ENCODE data around the gene NT5DC4. TPM values are rescaled to one million over a fixed set of nuclear protein-coding genes. Genes with fewer than 3 reads are reported as not detected.
A peak's percentile ranks its signal among the peaks of the same experiment; 100 is the strongest.
"Not testable (repeated sequence)": the region's sequence is repeated elsewhere in the genome, so short reads cannot be mapped to it uniquely, and the experiment has no call there.

Gene NT5DC4
- total RNA-seq, 1 donor from 2014 or later, result not detected

DNA sequence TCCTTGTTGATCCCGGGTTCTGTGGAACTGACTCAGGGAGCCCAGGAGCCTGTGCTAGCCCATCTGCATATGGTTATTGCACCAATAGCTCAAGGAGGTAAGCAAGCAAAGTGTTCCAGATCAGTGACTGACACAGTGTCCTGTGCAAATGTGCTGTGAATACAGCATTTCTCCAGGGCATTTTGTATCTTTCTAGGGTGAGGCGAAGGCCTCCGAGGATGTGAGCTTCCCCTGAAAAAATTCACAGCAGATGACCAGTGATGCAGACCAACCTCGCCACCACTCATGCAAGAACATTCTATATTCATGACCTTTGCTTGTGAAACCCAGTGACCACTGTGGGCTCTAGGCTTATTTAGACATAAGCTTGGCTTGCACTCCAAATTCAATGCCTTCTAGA lies 15.2 kb upstream of the NT5DC4 start:
- TF ChIP-seq EZH2 (IDR thresholded peaks at IDR 0.05; ENCODE audit: insufficient read depth, low read length), result no peak
- TF ChIP-seq, protein P1, sequence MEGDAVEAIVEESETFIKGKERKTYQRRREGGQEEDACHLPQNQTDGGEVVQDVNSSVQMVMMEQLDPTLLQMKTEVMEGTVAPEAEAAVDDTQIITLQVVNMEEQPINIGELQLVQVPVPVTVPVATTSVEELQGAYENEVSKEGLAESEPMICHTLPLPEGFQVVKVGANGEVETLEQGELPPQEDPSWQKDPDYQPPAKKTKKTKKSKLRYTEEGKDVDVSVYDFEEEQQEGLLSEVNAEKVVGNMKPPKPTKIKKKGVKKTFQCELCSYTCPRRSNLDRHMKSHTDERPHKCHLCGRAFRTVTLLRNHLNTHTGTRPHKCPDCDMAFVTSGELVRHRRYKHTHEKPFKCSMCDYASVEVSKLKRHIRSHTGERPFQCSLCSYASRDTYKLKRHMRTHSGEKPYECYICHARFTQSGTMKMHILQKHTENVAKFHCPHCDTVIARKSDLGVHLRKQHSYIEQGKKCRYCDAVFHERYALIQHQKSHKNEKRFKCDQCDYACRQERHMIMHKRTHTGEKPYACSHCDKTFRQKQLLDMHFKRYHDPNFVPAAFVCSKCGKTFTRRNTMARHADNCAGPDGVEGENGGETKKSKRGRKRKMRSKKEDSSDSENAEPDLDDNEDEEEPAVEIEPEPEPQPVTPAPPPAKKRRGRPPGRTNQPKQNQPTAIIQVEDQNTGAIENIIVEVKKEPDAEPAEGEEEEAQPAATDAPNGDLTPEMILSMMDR (IDR thresholded peaks at IDR 0.05; ENCODE audit: insufficient read depth, low read depth, low read length), result no peak
- FAIRE-seq (no peak), DNase-seq (ENCODE audit: low read depth) (no peak)
- Histone ChIP-seq H3K36me3 (ENCODE audit: insufficient read depth, low read length) (no peaks in the 10 kb centered on the region), H4K20me1 (ENCODE audit: insufficient read depth, low read length) (no peaks in the 10 kb centered on the region), H3K4me2 (ENCODE audit: low read length) (no peak overlapping the region), H3K79me2 (ENCODE audit: insufficient read depth, low read length) (no peaks in the 10 kb centered on the region), H2AFZ (ENCODE audit: low read depth, low read length) (no peak overlapping the region), H3K9ac (ENCODE audit: low read length) (no peak overlapping the region), H3K9me3 (ENCODE audit: insufficient read depth, low read depth, low read length) (no peaks in the 10 kb centered on the region), H3K4me3 (ENCODE audit: insufficient read depth, low read depth, low read length) (no peak overlapping the region), H3K27ac (ENCODE audit: low read depth, low read length) (no peak overlapping the region), H3K4me1 (ENCODE audit: insufficient read depth, low read length) (peaks cover 15% of the 10 kb centered on the region), H3K27me3 (ENCODE audit: insufficient read depth, low read length) (no peaks in the 10 kb centered on the region)
- Mint-ChIP-seq H3K4me1 (ENCODE audit: low read depth, unreplicated experiment) (peaks cover 12% of the 10 kb centered on the region), H3K4me3 (ENCODE audit: unreplicated experiment) (no peak overlapping the region), H3K9me3 (ENCODE audit: unreplicated experiment) (no peaks in the 10 kb centered on the region), H3K36me3 (ENCODE audit: low read depth, unreplicated experiment) (no peaks in the 10 kb centered on the region), H3K27me3 (ENCODE audit: low read depth, unreplicated experiment) (peaks cover 16% of the 10 kb centered on the region), H3K27ac (ENCODE audit: unreplicated experiment) (no peak overlapping the region)

DNA sequence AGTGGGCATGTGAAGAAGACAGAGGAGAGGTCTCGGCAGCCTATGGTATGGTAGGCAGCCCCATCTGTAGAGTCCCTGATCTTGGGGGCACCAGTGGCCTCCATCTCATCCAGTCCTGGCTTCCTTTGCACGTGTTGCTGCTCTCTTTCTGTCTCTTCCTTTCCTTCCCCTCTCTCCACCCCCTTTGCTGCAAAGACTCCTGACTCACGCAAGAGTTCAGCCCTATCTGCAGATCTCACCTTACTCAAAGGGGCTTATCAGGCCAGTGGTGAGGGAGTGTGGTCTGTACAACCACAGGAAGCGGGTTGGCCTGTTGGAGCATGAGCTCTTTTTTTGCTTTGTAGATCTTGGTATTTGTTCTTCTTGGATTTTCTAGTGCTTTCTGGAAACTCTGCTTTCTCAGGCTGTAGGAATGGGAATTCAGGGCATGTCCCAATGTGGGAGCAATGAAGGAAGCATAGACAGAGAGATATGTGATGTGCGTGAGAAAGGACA lies 14.6 kb upstream of the NT5DC4 start:
- no peaks in the 10 kb centered on the region for H4K20me1 ChIP-seq (ENCODE audit: insufficient read depth, low read length)
- no peaks in the 10 kb centered on the region for H3K79me2 ChIP-seq (ENCODE audit: insufficient read depth, low read length)
- H2AFZ ChIP-seq (ENCODE audit: low read depth, low read length), result no peak overlapping the region
- H3K27ac Mint-ChIP-seq (ENCODE audit: unreplicated experiment), result no peak overlapping the region
- peak overlapping the region; percentile 28 for H3K4me2 ChIP-seq (ENCODE audit: low read length)
- H3K27me3 ChIP-seq (ENCODE audit: insufficient read depth, low read length), result no peaks in the 10 kb centered on the region
- H3K9me3 Mint-ChIP-seq (ENCODE audit: unreplicated experiment), result no peaks in the 10 kb centered on the region
- H3K36me3 ChIP-seq (ENCODE audit: insufficient read depth, low read length), result no peaks in the 10 kb centered on the region
- peak; percentile 96 for DNase-seq (ENCODE audit: low read depth)
- H3K27ac ChIP-seq (ENCODE audit: low read depth, low read length), result no peak overlapping the region
- no peaks in the 10 kb centered on the region for H3K36me3 Mint-ChIP-seq (ENCODE audit: low read depth, unreplicated experiment)
- peaks cover 22% of the 10 kb centered on the region for H3K27me3 Mint-ChIP-seq (ENCODE audit: low read depth, unreplicated experiment)
- no peaks in the 10 kb centered on the region for H3K9me3 ChIP-seq (ENCODE audit: insufficient read depth, low read depth, low read length)
- no peak overlapping the region for H3K9ac ChIP-seq (ENCODE audit: low read length)
- peaks cover 15% of the 10 kb centered on the region for H3K4me1 ChIP-seq (ENCODE audit: insufficient read depth, low read length)
- peaks cover 12% of the 10 kb centered on the region for H3K4me1 Mint-ChIP-seq (ENCODE audit: low read depth, unreplicated experiment)
- peak overlapping the region; percentile 62 for H3K4me3 Mint-ChIP-seq (ENCODE audit: unreplicated experiment)
- no peak for TF ChIP-seq EZH2 (IDR thresholded peaks at IDR 0.05; ENCODE audit: insufficient read depth, low read length)
- no peak overlapping the region for H3K4me3 ChIP-seq (ENCODE audit: insufficient read depth, low read depth, low read length)
- no peak for FAIRE-seq

DNA sequence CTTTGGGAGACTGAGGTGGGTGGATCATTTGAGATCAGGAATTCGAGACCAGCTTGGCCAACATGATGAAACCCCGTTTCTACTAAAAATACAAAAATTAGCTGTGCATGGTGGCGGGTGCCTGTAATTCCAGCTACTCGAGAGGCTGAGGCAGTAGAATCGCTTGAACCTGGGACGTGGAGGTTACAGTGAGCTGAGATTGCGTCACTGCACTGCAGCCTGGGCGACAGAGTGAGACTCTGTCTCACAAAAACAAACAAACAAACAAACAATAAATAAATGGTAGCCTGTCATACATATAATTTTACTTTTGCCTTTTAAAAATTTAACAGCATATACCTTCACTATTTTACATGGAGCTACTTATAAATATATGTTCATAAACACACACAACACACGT lies 13.9 kb upstream of the NT5DC4 start:
- Mint-ChIP-seq H3K27me3 (ENCODE audit: low read depth, unreplicated experiment) (peaks cover 26% of the 10 kb centered on the region), H3K4me1 (ENCODE audit: low read depth, unreplicated experiment) (peaks cover 12% of the 10 kb centered on the region)
- not testable (repeated sequence) for H3K27ac Mint-ChIP-seq (ENCODE audit: unreplicated experiment); H3K9ac ChIP-seq (ENCODE audit: low read length); H3K27ac ChIP-seq (ENCODE audit: low read depth, low read length); H3K4me2 ChIP-seq (ENCODE audit: low read length); H3K36me3 ChIP-seq (ENCODE audit: insufficient read depth, low read length); H3K4me3 ChIP-seq (ENCODE audit: insufficient read depth, low read depth, low read length); H3K79me2 ChIP-seq (ENCODE audit: insufficient read depth, low read length); H3K36me3 Mint-ChIP-seq (ENCODE audit: low read depth, unreplicated experiment); H3K9me3 ChIP-seq (ENCODE audit: insufficient read depth, low read depth, low read length); DNase-seq (ENCODE audit: low read depth); H2AFZ ChIP-seq (ENCODE audit: low read depth, low read length); H3K4me3 Mint-ChIP-seq (ENCODE audit: unreplicated experiment); H4K20me1 ChIP-seq (ENCODE audit: insufficient read depth, low read length); H3K27me3 ChIP-seq (ENCODE audit: insufficient read depth, low read length); H3K9me3 Mint-ChIP-seq (ENCODE audit: unreplicated experiment); FAIRE-seq
- peaks cover 15% of the 10 kb centered on the region for H3K4me1 ChIP-seq (ENCODE audit: insufficient read depth, low read length)

Measured in astrocyte (in vitro differentiated cells and primary cell).